HUES64 (cell line): ENCODE results near the gene NTS.

Experiments
- H3K27ac ChIP-seq: 2 replicates; pipeline ENCODE4 v1.7.0; 2013; ENCODE audit warnings: low read depth, low read length, inconsistent platforms
- H3K27me3 ChIP-seq: 2 replicates; pipeline ENCODE4 v1.6.1; 2013; ENCODE audit warnings: mild to moderate bottlenecking, low read length; ENCODE audit not compliant: insufficient read depth
- H3K36me3 ChIP-seq: 2 replicates; pipeline ENCODE4 v1.6.1; 2013; ENCODE audit warnings: mild to moderate bottlenecking, low read length; ENCODE audit not compliant: insufficient read depth
- H3K4me1 ChIP-seq: 2 replicates; pipeline ENCODE4 v1.6.1; 2013; ENCODE audit warnings: mild to moderate bottlenecking, low read length, moderate library complexity; ENCODE audit not compliant: insufficient read depth
- H3K4me3 ChIP-seq: 2 replicates; pipeline ENCODE4 v1.5.1; 2013; ENCODE audit warnings: mild to moderate bottlenecking, low read length, moderate library complexity
- H3K9ac ChIP-seq: 2 replicates; pipeline ENCODE4 v1.6.1; 2013; ENCODE audit warnings: mild to moderate bottlenecking, low read depth, low read length
- H3K9me3 ChIP-seq: 2 replicates; pipeline ENCODE4 v1.6.1; 2013; ENCODE audit warnings: low read depth, low read length; ENCODE audit not compliant: insufficient read depth
- WGBS: fragments of 150-250, 120-280 bp; methylation state at CpG from one replicate; pipeline ENCODE4 v1.1.7; 2013; ENCODE audit warnings: missing lambda C conversion rate; 5-methylcytosine and 5-hydroxymethylcytosine counted together

Gene NTS

GRCh38 chr12:85849344-85849743 is 24.8 kb upstream of the NTS start:
- 41% methylated on average over 3 of the region's 3 CpGs for WGBS

GRCh38 chr12:85855305-85855704 is 18.8 kb upstream of the NTS start:
- Histone ChIP-seq H3K4me1 (no peaks in the 10 kb centered on the region), H3K36me3 (no peaks in the 10 kb centered on the region), H3K9me3 (no peaks in the 10 kb centered on the region), H3K9ac (no peak overlapping the region), H3K27ac (no peak overlapping the region), H3K27me3 (no peaks in the 10 kb centered on the region), H3K4me3 (no peak overlapping the region)
- 95% methylated on average over 6 of the region's 6 CpGs for WGBS

More at GRCh38 chr12:85849344-85849743, 24.8 kb upstream of the NTS start:
- no peaks in the 10 kb centered on the region for H3K27me3 ChIP-seq
- H3K9me3 ChIP-seq, result no peaks in the 10 kb centered on the region
- H3K9ac ChIP-seq, result no peak overlapping the region
- H3K36me3 ChIP-seq, result no peaks in the 10 kb centered on the region
- H3K4me1 ChIP-seq, result peaks cover 18% of the 10 kb centered on the region; the same call in 1 of the 2 replicates
- H3K4me3 ChIP-seq, result no peak overlapping the region
- H3K27ac ChIP-seq, result no peak overlapping the region

GRCh38 chr12:85856966-85857365 is 17.1 kb upstream of the NTS start:
- Histone ChIP-seq H3K4me1 (no peaks in the 10 kb centered on the region), H3K4me3 (no peak overlapping the region), H3K27me3 (no peaks in the 10 kb centered on the region), H3K36me3 (no peaks in the 10 kb centered on the region), H3K27ac (no peak overlapping the region), H3K9ac (no peak overlapping the region), H3K9me3 (no peaks in the 10 kb centered on the region)
- 84% methylated on average over 3 of the region's 3 CpGs for WGBS

GRCh38 chr12:85865890-85866289 is 8.2 kb upstream of the NTS start:
- Histone ChIP-seq H3K9me3 (no peaks in the 10 kb centered on the region), H3K27me3 (no peaks in the 10 kb centered on the region), H3K9ac (no peak overlapping the region), H3K36me3 (no peaks in the 10 kb centered on the region), H3K4me3 (no peak overlapping the region), H3K27ac (no peak overlapping the region), H3K4me1 (0 out of 2 replicates have a peak, but pooled peaks cover 3% of the 10 kb centered on the region)
- WGBS, result 77% methylated on average over 6 of the region's 6 CpGs

GRCh38 chr12:85866986-85867776 is 6.9 kb upstream of the NTS start:
- H3K27ac ChIP-seq, result no peak overlapping the region

GRCh38 chr12:85872497-85873091 is 1.5 kb upstream of the NTS start:
- H3K9ac ChIP-seq, result no peak overlapping the region
- no peak overlapping the region for H3K4me3 ChIP-seq
- H3K36me3 ChIP-seq, result no peaks in the 10 kb centered on the region
- peaks cover 20% of the 10 kb centered on the region for H3K4me1 ChIP-seq
- H3K9me3 ChIP-seq, result no peaks in the 10 kb centered on the region
- H3K27me3 ChIP-seq, result no peaks in the 10 kb centered on the region
- H3K27ac ChIP-seq, result no peak overlapping the region
- 14% methylated on average over 1 of the region's 3 CpGs for WGBS

More at GRCh38 chr12:85866986-85867776, 6.9 kb upstream of the NTS start:
- H3K9me3 ChIP-seq, result no peaks in the 10 kb centered on the region
- no peaks in the 10 kb centered on the region for H3K36me3 ChIP-seq
- H3K4me1 ChIP-seq, result 0 out of 2 replicates have a peak, but pooled peaks cover 3% of the 10 kb centered on the region
- H3K9ac ChIP-seq, result no peak overlapping the region
- no peaks in the 10 kb centered on the region for H3K27me3 ChIP-seq
- no peak overlapping the region for H3K4me3 ChIP-seq
- WGBS, result 54% methylated on average over 5 of the region's 5 CpGs

GRCh38 chr12:85877459-85877858 is 3.4 kb downstream of the NTS start:
- peaks cover 20% of the 10 kb centered on the region for H3K4me1 ChIP-seq
- H3K9ac ChIP-seq, result no peak overlapping the region
- H3K27me3 ChIP-seq, result no peaks in the 10 kb centered on the region
- no peaks in the 10 kb centered on the region for H3K36me3 ChIP-seq
- no peaks in the 10 kb centered on the region for H3K9me3 ChIP-seq
- 44% methylated on average over 2 of the region's 3 CpGs for WGBS
- no peak overlapping the region for H3K27ac ChIP-seq
- no peak overlapping the region for H3K4me3 ChIP-seq

- H3K4me1 ChIP-seq, result no peaks in the 10 kb centered on the region
- H3K27ac ChIP-seq, result no peak overlapping the region
- H3K9ac ChIP-seq, result no peak overlapping the region
- H3K9me3 ChIP-seq, result no peaks in the 10 kb centered on the region
- no peaks in the 10 kb centered on the region for H3K36me3 ChIP-seq
- H3K4me3 ChIP-seq, result no peak overlapping the region
- H3K27me3 ChIP-seq, result no peaks in the 10 kb centered on the region
These were observed 9.7 kb downstream of the NTS start for GRCh38 chr12:85883763-85884162.

GRCh38 chr12:85894653-85895052 is 20.6 kb downstream of the NTS start:
- H3K36me3 ChIP-seq, result no peaks in the 10 kb centered on the region
- no peak overlapping the region for H3K27ac ChIP-seq
- H3K9ac ChIP-seq, result no peak overlapping the region
- no peaks in the 10 kb centered on the region for H3K4me1 ChIP-seq
- no peaks in the 10 kb centered on the region for H3K9me3 ChIP-seq
- H3K4me3 ChIP-seq, result no peak overlapping the region
- H3K27me3 ChIP-seq, result no peaks in the 10 kb centered on the region

GRCh38 chr12:85920324-85920947 is 46.3 kb downstream of the NTS start:
- 15% methylated on average over 1 of the region's 3 CpGs for WGBS
- Histone ChIP-seq H3K36me3 (no peaks in the 10 kb centered on the region), H3K9me3 (no peaks in the 10 kb centered on the region)

GRCh38 chr12:85923767-85924331 is 49.8 kb downstream of the NTS start:
- Histone ChIP-seq H3K4me1 (peaks cover 9% of the 10 kb centered on the region), H3K4me3 (no peak overlapping the region), H3K27me3 (no peaks in the 10 kb centered on the region), H3K9me3 (0 out of 2 replicates have a peak, but pooled peaks cover 4% of the 10 kb centered on the region), H3K36me3 (no peaks in the 10 kb centered on the region), H3K9ac (no peak overlapping the region), H3K27ac (no peak overlapping the region)
- WGBS, result no CpG with 5 or more reads among the region's 1 CpG

More at GRCh38 chr12:85920324-85920947, 46.3 kb downstream of the NTS start:
- Histone ChIP-seq H3K9ac (no peak overlapping the region), H3K4me1 (peaks cover 9% of the 10 kb centered on the region), H3K27me3 (no peaks in the 10 kb centered on the region), H3K27ac (no peak overlapping the region), H3K4me3 (no peak overlapping the region)
